Globus pallidus (tissue), 1 donor: ENCODE results near the gene KATNAL1.

ENCODE experiments used
- DNase-seq: peaks from one replicate; pipeline ENCODE4 v3.0.0-alpha.2; 2015; ENCODE audit warnings: low spot score

Gene KATNAL1

GRCh38 chr13:30307194-30307970, at the start of gene KATNAL1:
KATNAL1 (minus strand) TSS chr13:30307551; CDS start chr13:30283777, 23,774 bp downstream.
- peak; percentile 89 for DNase-seq

GRCh38 chr13:30355839-30356238, 48.5 kb upstream of the KATNAL1 start:
- DNase-seq, result no peak

GRCh38 chr13:30355384-30355699, 48.0 kb upstream of the KATNAL1 start:
- no peak for DNase-seq

GRCh38 chr13:30354493-30355383, 47.4 kb upstream of the KATNAL1 start:
- DNase-seq, result no peak

- DNase-seq, result no peak
Measured at GRCh38 chr13:30353471-30354215, 46.3 kb upstream of the KATNAL1 start.

- no peak for DNase-seq
Measured at GRCh38 chr13:30353060-30353459, 45.7 kb upstream of the KATNAL1 start.

GRCh38 chr13:30352121-30352520, 44.8 kb upstream of the KATNAL1 start:
- DNase-seq, result no peak

GRCh38 chr13:30346789-30347167, 39.4 kb upstream of the KATNAL1 start:
- no peak for DNase-seq

- no peak for DNase-seq
Measured at GRCh38 chr13:30346153-30346788, 38.9 kb upstream of the KATNAL1 start.

- DNase-seq, result no peak
Measured at GRCh38 chr13:30345426-30346100, 38.2 kb upstream of the KATNAL1 start.

GRCh38 chr13:30341815-30342570, 34.6 kb upstream of the KATNAL1 start:
- peak; percentile 72 for DNase-seq

GRCh38 chr13:30340331-30341250, 33.2 kb upstream of the KATNAL1 start:
- no peak for DNase-seq

- DNase-seq, result no peak
Measured at GRCh38 chr13:30339738-30340330, 32.5 kb upstream of the KATNAL1 start.

- no peak for DNase-seq
Measured at GRCh38 chr13:30338952-30339351, 31.6 kb upstream of the KATNAL1 start.

- DNase-seq, result no peak
Measured at GRCh38 chr13:30338331-30338851, 31.0 kb upstream of the KATNAL1 start.

- DNase-seq, result no peak
Measured at GRCh38 chr13:30337061-30337610, 29.8 kb upstream of the KATNAL1 start.

GRCh38 chr13:30334663-30335386, 27.5 kb upstream of the KATNAL1 start:
- DNase-seq, result peak; percentile 64

GRCh38 chr13:30333616-30334015, 26.3 kb upstream of the KATNAL1 start:
- DNase-seq, result no peak
